ENCODE data around the gene IRF4. TPM values are rescaled to one million over a fixed set of nuclear protein-coding genes. Genes with fewer than 3 reads are reported as not detected.

Gene IRF4
- total and polyA plus RNA-seq, 2 donors (not counting 1 experiment from before 2014, with no cell fraction given), result 75.7 to 142 TPM

GRCh38 chr6:395432-396125 is 4.0 kb downstream of the IRF4 start:
- ChIA-PET POLR2A (interaction anchor here (0.7 to 5.0 kb wide), 2 partner anchors 9 to 96 kb away, joined by 3 to 35 read pairs; no protein-coding TSS in a partner anchor), CTCF (interaction anchor here (1.4 to 8.8 kb wide), 3 partner anchors 9 to 206 kb away, joined by 3 to 72 read pairs (median 6); no protein-coding TSS in a partner anchor)
- Histone ChIP-seq H3K79me2 (ENCODE audit: control insufficient read depth, insufficient read depth, low read length) (peaks cover 72% of the 10 kb centered on the region), H2AFZ (ENCODE audit: insufficient read depth, low read depth, low read length, poor library complexity, severe bottlenecking) (no peak overlapping the region), H3K4me2 (replicated peaks; ENCODE audit: low read depth, low read length, poor library complexity, severe bottlenecking) (peak overlapping the region; percentile 2), H3K36me3 (replicated peaks in 1 of 2; ENCODE audit: control extremely low read depth in 1 of 2, control insufficient read depth in 1 of 2, extremely low read depth in 1 of 2, insufficient read depth in 2 of 2, low read length in 1 of 2) (peaks cover 7 to 67% of the 10 kb centered on the region in 2 experiments), H3K9ac (ENCODE audit: low read length) (no peak overlapping the region), H3K4me3 (ENCODE audit: control extremely low read depth in 1 of 5, extremely low read depth in 1 of 5, insufficient read depth in 1 of 5, low read depth in 2 of 5, low read length in 4 of 5) (no peak overlapping the region), H3K4me1 (ENCODE audit: control insufficient read depth in 2 of 2, insufficient read depth in 2 of 2, low read length in 2 of 2) (peaks cover 55 to 67% of the 10 kb centered on the region in 2 donors), H3K27ac (ENCODE audit: low read length in 2 of 2) (peak overlapping the region in 1 of 2 donors; percentile 46), H3K27me3 (replicated peaks in 1 of 4; ENCODE audit: control extremely low read depth in 1 of 4, control insufficient read depth in 3 of 4, insufficient read depth in 4 of 4, low read length in 3 of 4) (no peaks in the 10 kb centered on the region), H3K9me3 (ENCODE audit: control extremely low read depth in 1 of 3, control insufficient read depth in 2 of 3, insufficient read depth in 1 of 3, low read length in 2 of 3) (no peaks in the 10 kb centered on the region), H4K20me1 (ENCODE audit: control insufficient read depth, insufficient read depth, low read length, poor library complexity, severe bottlenecking) (peaks cover 67% of the 10 kb centered on the region)
- WGBS (ENCODE audit: insufficient coverage), result 81% methylated on average over 2 of the region's 10 CpGs
- Mint-ChIP-seq H3K9me3 (ENCODE audit: insufficient read depth) (no peaks in the 10 kb centered on the region), H3K4me3 (peak overlapping the region; percentile 60), H3K27me3 (no peaks in the 10 kb centered on the region), H3K4me1 (peaks cover 67% of the 10 kb centered on the region), H3K27ac (peak overlapping the region; percentile 83)
- DNase-seq (no peak), ATAC-seq (ENCODE audit: low read depth) (no peak)
- TF ChIP-seq EZH2 (IDR thresholded peaks at IDR 0.05; ENCODE audit: borderline replicate concordance, insufficient read depth, low read depth, low read length, poor library complexity, severe bottlenecking), result no peak
- no peak for TF ChIP-seq CTCF (IDR thresholded peaks at IDR 0.05)
- intact Hi-C loops (cut with micrococcal nuclease), result no loop called here

- H4K20me1 ChIP-seq (ENCODE audit: control insufficient read depth, insufficient read depth, low read length, poor library complexity, severe bottlenecking), result peaks cover 70% of the 10 kb centered on the region
- H2AFZ ChIP-seq (ENCODE audit: insufficient read depth, low read depth, low read length, poor library complexity, severe bottlenecking), result no peak overlapping the region
- H3K27ac ChIP-seq (ENCODE audit: low read length in 2 of 2), result peak overlapping the region in 1 of 2 donors; percentile 46
- POLR2A ChIA-PET, result no interaction called here
- no peaks in the 10 kb centered on the region for H3K27me3 ChIP-seq (replicated peaks in 1 of 4; ENCODE audit: control extremely low read depth in 1 of 4, control insufficient read depth in 3 of 4, insufficient read depth in 4 of 4, low read length in 3 of 4)
- no peak for ATAC-seq (ENCODE audit: low read depth)
- peak overlapping the region; percentile 60 for H3K4me3 Mint-ChIP-seq
- H3K4me3 ChIP-seq (ENCODE audit: control extremely low read depth in 1 of 5, extremely low read depth in 1 of 5, insufficient read depth in 1 of 5, low read depth in 2 of 5, low read length in 4 of 5), result no peak overlapping the region
- H3K4me1 Mint-ChIP-seq, result peaks cover 67% of the 10 kb centered on the region
- intact Hi-C loops (cut with micrococcal nuclease), result no loop called here
- H3K9me3 ChIP-seq (ENCODE audit: control extremely low read depth in 1 of 3, control insufficient read depth in 2 of 3, insufficient read depth in 1 of 3, low read length in 2 of 3), result no peaks in the 10 kb centered on the region
- H3K4me1 ChIP-seq (ENCODE audit: control insufficient read depth in 2 of 2, insufficient read depth in 2 of 2, low read length in 2 of 2), result peaks cover 52 to 63% of the 10 kb centered on the region in 2 donors
- TF ChIP-seq CTCF (IDR thresholded peaks at IDR 0.05), result no peak
- TF ChIP-seq EZH2 (IDR thresholded peaks at IDR 0.05; ENCODE audit: borderline replicate concordance, insufficient read depth, low read depth, low read length, poor library complexity, severe bottlenecking), result no peak
- H3K4me2 ChIP-seq (replicated peaks; ENCODE audit: low read depth, low read length, poor library complexity, severe bottlenecking), result peak overlapping the region; percentile 2
- H3K27ac Mint-ChIP-seq, result peak overlapping the region; percentile 83
- 98% methylated on average over 5 of the region's 6 CpGs for WGBS (ENCODE audit: insufficient coverage)
- H3K36me3 ChIP-seq (replicated peaks in 1 of 2; ENCODE audit: control extremely low read depth in 1 of 2, control insufficient read depth in 1 of 2, extremely low read depth in 1 of 2, insufficient read depth in 2 of 2, low read length in 1 of 2), result peaks cover 7 to 72% of the 10 kb centered on the region in 2 experiments
- no peaks in the 10 kb centered on the region for H3K9me3 Mint-ChIP-seq (ENCODE audit: insufficient read depth)
- no peak overlapping the region for H3K9ac ChIP-seq (ENCODE audit: low read length)
- DNase-seq, result no peak
- CTCF ChIA-PET, result interaction anchor here (1.4 to 8.8 kb wide), 2 partner anchors 8 to 207 kb away, joined by 3 to 72 read pairs; no protein-coding TSS in a partner anchor
- H3K27me3 Mint-ChIP-seq, result no peaks in the 10 kb centered on the region
- H3K79me2 ChIP-seq (ENCODE audit: control insufficient read depth, insufficient read depth, low read length), result peaks cover 76% of the 10 kb centered on the region
Observed at GRCh38 chr6:396126-396520, 4.6 kb downstream of the IRF4 start.

All from B cell (primary cell).